Activated T-helper 9 cell treated with anti-CD3 and anti-CD28 coated beads, Interleukin-2, amount 50 U/mL, for 16 hours (primary cell): ENCODE data around the gene DUSP22.

Source experiments
- DNase-seq: peaks from one replicate; pipeline ENCODE4 v3.0.0-alpha.2; 2020; ENCODE audit warnings: low read depth

DUSP22 gene

DNA sequence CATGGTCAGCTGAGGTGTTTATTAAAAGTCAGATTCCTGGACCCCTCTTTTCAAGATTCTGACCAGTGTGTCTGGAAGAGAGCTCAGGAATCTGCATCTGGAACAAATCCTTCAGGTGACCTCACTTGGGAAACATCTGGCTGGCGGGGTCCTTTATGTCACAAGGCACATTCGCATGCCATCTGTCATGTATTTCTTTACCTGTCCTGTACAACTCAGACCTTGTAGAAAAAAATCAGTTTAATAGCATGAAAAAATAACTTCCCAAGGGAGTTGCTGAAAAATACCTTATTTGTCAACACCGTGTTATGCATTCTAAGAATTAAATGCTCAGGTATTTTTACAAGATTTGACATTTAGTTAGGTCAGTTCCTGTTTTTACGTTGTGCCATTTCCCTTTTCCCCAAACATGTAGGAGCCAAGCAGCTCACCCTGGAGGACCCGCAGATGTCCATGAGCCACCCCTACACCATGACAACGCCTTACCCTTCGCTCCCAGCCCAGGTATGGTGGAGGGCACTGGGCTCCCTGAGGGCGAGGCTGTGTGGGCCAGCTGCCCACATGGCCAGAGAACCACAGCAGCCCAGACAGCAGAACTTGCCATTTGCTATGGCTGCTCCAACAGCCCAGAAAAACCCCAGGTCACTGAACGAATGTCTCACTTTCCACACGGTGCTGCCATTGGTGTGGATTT is 103.3 kb downstream of the DUSP22 start:
- DNase-seq = no peak

DNA sequence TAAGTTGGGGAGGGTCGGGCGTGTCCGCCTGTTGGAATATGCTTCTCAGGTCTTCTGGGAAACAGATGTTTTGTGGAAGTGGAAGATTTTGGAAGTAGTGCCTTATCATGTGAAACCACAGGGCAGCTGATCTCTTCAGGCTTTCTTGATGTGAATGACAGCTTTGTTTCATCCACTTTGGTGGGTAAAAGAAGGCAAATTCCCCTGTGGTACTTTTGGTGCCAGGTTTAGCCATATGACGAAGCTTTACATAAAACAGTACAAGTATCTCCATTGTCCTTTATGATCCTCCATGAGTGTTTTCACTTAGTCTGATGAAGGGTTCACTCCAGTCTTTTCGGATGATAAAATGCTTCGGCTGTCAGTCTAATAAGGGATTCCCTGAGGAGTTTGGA is 103.8 kb downstream of the DUSP22 start:
- DNase-seq = no peak

- no peak for DNase-seq
Measured at GRCh38 chr6:397056-397455, 104.8 kb downstream of the DUSP22 start.

GRCh38 chr6:397604-398003 is 105.3 kb downstream of the DUSP22 start:
- DNase-seq = no peak

DNA sequence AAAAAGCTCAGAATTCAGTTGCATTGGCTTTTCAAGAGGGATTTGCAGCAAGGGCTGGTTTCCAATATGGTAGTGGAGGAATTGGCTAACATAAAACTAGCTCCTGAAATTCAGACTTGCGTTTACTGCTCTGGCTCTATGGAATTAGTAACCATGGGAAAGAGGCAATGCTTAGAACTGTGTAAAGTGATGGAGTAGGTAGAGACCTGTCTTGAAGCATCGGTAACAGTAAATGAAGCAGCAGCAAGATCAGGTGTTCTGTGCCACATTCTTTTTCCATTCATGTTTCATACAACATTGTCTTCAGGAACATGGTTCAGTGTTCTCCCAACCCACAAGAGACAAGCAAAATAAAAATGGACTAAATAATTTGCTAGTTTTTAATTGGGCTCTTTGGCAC is 105.8 kb downstream of the DUSP22 start:
- no peak for DNase-seq

GRCh38 chr6:398558-399078 is 106.3 kb downstream of the DUSP22 start:
- no peak for DNase-seq

- DNase-seq = peak; percentile 29
Measured at GRCh38 chr6:399785-400534, 107.7 kb downstream of the DUSP22 start.

DNA sequence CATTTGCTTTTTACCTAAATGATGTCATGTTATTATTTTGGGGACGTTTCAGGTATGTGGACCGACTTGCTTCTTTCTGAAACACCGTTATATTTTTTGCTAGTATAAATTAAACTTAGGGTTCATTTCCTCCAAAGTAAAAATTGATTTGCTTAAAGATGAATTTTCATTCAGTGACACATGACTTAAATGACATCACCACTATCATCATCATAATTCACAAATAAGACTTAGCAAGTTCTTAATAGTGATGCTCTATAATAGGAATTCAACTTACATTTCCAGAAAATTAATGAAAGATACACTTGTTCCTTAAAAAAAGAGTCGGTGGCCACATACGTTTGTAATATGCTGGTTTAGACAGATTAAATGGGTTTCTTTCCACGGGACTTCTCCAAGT is 108.5 kb downstream of the DUSP22 start:
- no peak for DNase-seq
